Astrocyte (in vitro differentiated cells and primary cell): ENCODE results near the gene MGMT.

Experiments
- CTCF ChIP-seq: IDR thresholded peaks from 2 replicates; pipeline ENCODE4 v1.5.1; 2011; ENCODE audit warnings: low read depth, mild to moderate bottlenecking, inconsistent platforms, low read length, moderate library complexity; ENCODE audit not compliant: insufficient read depth
- EZH2 ChIP-seq: IDR thresholded peaks from 2 replicates; pipeline ENCODE4 v1.6.1; 2012; ENCODE audit warnings: mild to moderate bottlenecking, low read length, inconsistent platforms; ENCODE audit not compliant: insufficient read depth

GRCh38 chr10:129506101-129506797 is 39.2 kb downstream of the MGMT start:
- TF ChIP-seq CTCF = no peak
- no peak for TF ChIP-seq EZH2
